Choroid plexus epithelial cell (primary cell): Measurements from ENCODE around the gene PAM.

Experiments
- DNase-seq: peaks from one replicate; pipeline ENCODE4 v3.0.0-alpha.2; 2010; ENCODE audit warnings: low read depth
- H3K4me3 ChIP-seq: 2 replicates; pipeline ENCODE4 v1.5.1; 2011; ENCODE audit warnings: low read depth, mild to moderate bottlenecking, control low read depth, low read length, moderate library complexity
- CTCF ChIP-seq: conservative IDR thresholded peaks from 2 replicates; pipeline ENCODE4 v1.5.1; 2011; ENCODE audit warnings: low read depth, mild to moderate bottlenecking, control low read depth, inconsistent platforms, low read length, moderate library complexity

The PAM gene

GRCh38 chr5:102886586-102886985 is 131.5 kb downstream of the PAM start:
- no peak for DNase-seq
- no peak for TF ChIP-seq CTCF
- no peak overlapping the region for H3K4me3 ChIP-seq

GRCh38 chr5:102888483-102888882 is 133.4 kb downstream of the PAM start:
- no peak for DNase-seq
- H3K4me3 ChIP-seq: no peak overlapping the region
- TF ChIP-seq CTCF: no peak

DNA sequence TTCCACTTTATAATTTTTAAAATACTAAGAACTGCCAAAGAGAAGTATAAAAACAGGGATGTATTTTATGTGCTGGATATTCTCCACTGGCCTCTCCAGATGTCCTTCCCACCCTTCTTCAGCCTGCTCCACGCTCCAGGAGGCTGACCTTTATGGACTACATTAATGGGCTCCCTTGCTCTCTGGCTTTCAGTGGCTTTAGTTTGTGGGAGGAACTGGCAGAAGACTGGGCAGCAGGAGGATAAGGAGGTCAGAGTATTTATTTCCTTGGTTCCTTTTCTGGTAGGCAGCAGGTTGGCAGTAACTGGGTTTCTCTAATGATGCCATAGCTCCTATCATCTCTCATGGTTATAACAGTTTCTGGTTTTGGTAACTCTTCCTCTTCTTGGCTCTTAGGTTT is 133.9 kb downstream of the PAM start:
- no peak for TF ChIP-seq CTCF
- H3K4me3 ChIP-seq: no peak overlapping the region
- no peak for DNase-seq

- TF ChIP-seq CTCF: no peak
- no peak for DNase-seq
Observed at GRCh38 chr5:102890133-102890532, 135.0 kb downstream of the PAM start.

GRCh38 chr5:102891175-102891574 is 136.1 kb downstream of the PAM start:
- TF ChIP-seq CTCF: no peak

More at GRCh38 chr5:102890133-102890532, 135.0 kb downstream of the PAM start:
- H3K4me3 ChIP-seq: no peak overlapping the region

DNA sequence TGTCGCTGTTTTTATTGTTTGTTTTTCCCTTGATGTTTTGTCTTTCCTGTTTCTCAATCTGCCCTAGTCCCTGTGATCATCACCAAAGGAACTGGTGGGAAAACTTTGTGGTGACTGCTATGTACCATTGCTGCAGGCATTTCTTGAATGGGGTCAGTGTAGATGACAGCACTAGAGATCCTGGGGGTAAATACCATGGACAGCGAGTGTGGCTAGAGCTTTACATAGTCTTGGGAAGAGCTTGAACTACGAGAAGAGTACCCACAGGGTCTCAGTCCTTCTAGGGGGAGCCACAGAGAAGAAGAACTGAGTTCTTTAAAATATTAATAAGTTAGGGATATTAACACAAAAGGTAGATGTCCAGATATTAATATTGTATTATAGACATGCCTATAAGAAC is 138.8 kb downstream of the PAM start:
- H3K4me3 ChIP-seq: no peak overlapping the region
- no peak for DNase-seq
- no peak for TF ChIP-seq CTCF

More at GRCh38 chr5:102891175-102891574, 136.1 kb downstream of the PAM start:
- no peak overlapping the region for H3K4me3 ChIP-seq
- DNase-seq: no peak

- no peak for TF ChIP-seq CTCF
- DNase-seq: no peak
- H3K4me3 ChIP-seq: no peak overlapping the region
Observed at GRCh38 chr5:102895234-102895633, 140.1 kb downstream of the PAM start.
